ENCODE measurements around the gene POLDIP3. TPM values are rescaled to one million over a fixed set of nuclear protein-coding genes. Genes with fewer than 3 reads are reported as not detected.

The POLDIP3 gene
- 10 to 100 TPM; 33.2 to 44.7 (median 38.7) TPM for total RNA-seq
- polyA plus RNA-seq = 20.8 TPM
- long read RNA-seq, donor 1, transcript POLDIP3-203 (8 exons, 3,323 nt) = minor isoform, 8 of 155 reads
- long read RNA-seq, donor 1, transcript POLDIP3-201 (9 exons, 3,441 nt) = major isoform, 101 of 155 reads
- long read RNA-seq, donor 1, partial matches to known transcripts = 17 of 155 reads
- long read RNA-seq, donor 1, other reads (novel, unspliced or antisense) = 28 of 155 reads
- long read RNA-seq, donor 2, transcript POLDIP3-201 (9 exons, 3,441 nt) = major isoform, 52 of 88 reads
- long read RNA-seq, donor 2, partial matches to known transcripts = 9 of 88 reads
- long read RNA-seq, donor 2, other reads (novel, unspliced or antisense) = 23 of 88 reads
- long read RNA-seq, donor 3, transcript POLDIP3-201 (9 exons, 3,441 nt) = major isoform, 185 of 319 reads
- long read RNA-seq, donor 3, transcript POLDIP3-203 (8 exons, 3,323 nt) = minor isoform, 25 of 319 reads
- long read RNA-seq, donor 3, partial matches to known transcripts = 69 of 319 reads
- long read RNA-seq, donor 3, other reads (novel, unspliced or antisense) = 36 of 319 reads
- long read RNA-seq, donor 4, transcript POLDIP3-201 (9 exons, 3,441 nt) = major isoform, 49 of 80 reads
- long read RNA-seq, donor 4, partial matches to known transcripts = 14 of 80 reads
- long read RNA-seq, donor 4, other reads (novel, unspliced or antisense) = 15 of 80 reads

GRCh38 chr22:42614312-42615091, at the start of gene POLDIP3:
TSS of gene POLDIP3 (minus strand) at chr22:42614883. CDS start at chr22:42614857, 26 bp downstream.
- Histone ChIP-seq H3K4me1 (ENCODE audit: control insufficient read depth, insufficient read depth, low read length) (peaks cover 17% of the 10 kb centered on the region), H3K27me3 (ENCODE audit: control insufficient read depth, insufficient read depth) (no peaks in the 10 kb centered on the region), H3K27ac (ENCODE audit: low read length) (peak within 1 kb of the TSS; percentile 100), H3K4me3 (ENCODE audit: low read length) (peak within 1 kb of the TSS; percentile 73), H3K9me3 (ENCODE audit: control insufficient read depth, low read length) (no peaks in the 10 kb centered on the region)
- intact Hi-C loops (cut with DNase I) = no loop called here
- under 1% methylated on average over 85 of the region's 85 CpGs for WGBS
- peak; percentile 87 to 90 for ATAC-seq
- peak; percentile 100 for DNase-seq

- Histone ChIP-seq H3K27me3 (ENCODE audit: control insufficient read depth, insufficient read depth) (no peaks in the 10 kb centered on the region), H3K27ac (ENCODE audit: low read length) (no peak overlapping the region), H3K4me1 (ENCODE audit: control insufficient read depth, insufficient read depth, low read length) (no peaks in the 10 kb centered on the region), H3K4me3 (ENCODE audit: low read length) (peak overlapping the region; percentile 51), H3K9me3 (ENCODE audit: control insufficient read depth, low read length) (no peaks in the 10 kb centered on the region)
- ATAC-seq (peak; percentile 93 to 94), DNase-seq (peak; percentile 88 to 96 (median 93))
- intact Hi-C loops (cut with DNase I) = loop anchor here in 2 of 4 donors (5.0 to 10.0 kb wide), 2 partner anchors 63 to 160 kb away; partner anchors contain the start of gene A4GALT (in 1 of the 2)
- 4% methylated on average over 68 of the region's 68 CpGs for WGBS
These were observed 47.5 kb upstream of the POLDIP3 start for GRCh38 chr22:42661985-42662831.

DNA sequence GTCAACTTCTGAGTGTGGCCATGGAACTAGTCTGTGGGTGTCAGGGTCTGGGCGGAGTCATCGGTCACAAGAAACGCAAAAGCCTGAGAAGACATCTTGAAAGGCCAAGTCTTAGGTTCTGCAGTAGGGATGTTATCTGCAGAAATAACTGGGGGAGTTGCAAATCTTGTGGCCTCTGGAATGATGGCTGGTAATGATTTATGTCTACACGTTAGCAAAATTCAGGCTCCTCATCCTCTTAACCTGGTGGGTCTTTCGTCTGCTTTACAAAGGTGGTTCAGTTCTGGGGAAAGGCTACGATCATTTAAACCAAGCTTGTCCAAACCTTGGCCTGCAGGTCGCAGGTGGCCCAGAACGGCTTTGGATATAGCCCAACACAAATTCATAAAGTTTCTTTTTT, 41.9 kb upstream of the POLDIP3 start:
- Histone ChIP-seq H3K27me3 (ENCODE audit: control insufficient read depth, insufficient read depth) (no peaks in the 10 kb centered on the region), H3K4me1 (ENCODE audit: control insufficient read depth, insufficient read depth, low read length) (no peaks in the 10 kb centered on the region), H3K4me3 (ENCODE audit: low read length) (no peak overlapping the region), H3K27ac (ENCODE audit: low read length) (no peak overlapping the region), H3K9me3 (ENCODE audit: control insufficient read depth, low read length) (no peaks in the 10 kb centered on the region)
- DNase-seq = peak in 1 of 3 donors; percentile 13
- intact Hi-C loops (cut with DNase I) = no loop called here
- 95% methylated on average over 8 of the region's 8 CpGs for WGBS
- ATAC-seq = no peak

- Histone ChIP-seq H3K4me3 (ENCODE audit: low read length) (no peak overlapping the region), H3K4me1 (ENCODE audit: control insufficient read depth, insufficient read depth, low read length) (no peaks in the 10 kb centered on the region), H3K27me3 (ENCODE audit: control insufficient read depth, insufficient read depth) (no peaks in the 10 kb centered on the region), H3K9me3 (ENCODE audit: control insufficient read depth, low read length) (no peaks in the 10 kb centered on the region), H3K27ac (ENCODE audit: low read length) (no peak overlapping the region)
- ATAC-seq (no peak), DNase-seq (peak in 2 of 3 donors; percentile 10 to 12)
- intact Hi-C loops (cut with DNase I) = no loop called here
- WGBS = 71% methylated on average over 9 of the region's 9 CpGs
These were observed 41.0 kb upstream of the POLDIP3 start for GRCh38 chr22:42655693-42656092.

GRCh38 chr22:42654436-42655073, 39.9 kb upstream of the POLDIP3 start:
- Histone ChIP-seq H3K27ac (ENCODE audit: low read length) (no peak overlapping the region), H3K9me3 (ENCODE audit: control insufficient read depth, low read length) (no peaks in the 10 kb centered on the region), H3K4me3 (ENCODE audit: low read length) (no peak overlapping the region), H3K27me3 (ENCODE audit: control insufficient read depth, insufficient read depth) (no peaks in the 10 kb centered on the region), H3K4me1 (ENCODE audit: control insufficient read depth, insufficient read depth, low read length) (no peaks in the 10 kb centered on the region)
- 87% methylated on average over 7 of the region's 7 CpGs for WGBS
- intact Hi-C loops (cut with DNase I) = no loop called here
- peak in 2 of 3 donors; percentile 5 to 33 for DNase-seq
- ATAC-seq = no peak

- no peak overlapping the region for H3K4me3 ChIP-seq (ENCODE audit: low read length)
- no peak for DNase-seq
- no peak overlapping the region for H3K27ac ChIP-seq (ENCODE audit: low read length)
- no peaks in the 10 kb centered on the region for H3K9me3 ChIP-seq (ENCODE audit: control insufficient read depth, low read length)
- intact Hi-C loops (cut with DNase I) = no loop called here
- H3K27me3 ChIP-seq (ENCODE audit: control insufficient read depth, insufficient read depth) = no peaks in the 10 kb centered on the region
- H3K4me1 ChIP-seq (ENCODE audit: control insufficient read depth, insufficient read depth, low read length) = no peaks in the 10 kb centered on the region
- 86% methylated on average over 4 of the region's 4 CpGs for whole genome bisulfite sequencing
- no peak for ATAC-seq
These were observed 39.3 kb upstream of the POLDIP3 start for GRCh38 chr22:42653999-42654398.

DNA sequence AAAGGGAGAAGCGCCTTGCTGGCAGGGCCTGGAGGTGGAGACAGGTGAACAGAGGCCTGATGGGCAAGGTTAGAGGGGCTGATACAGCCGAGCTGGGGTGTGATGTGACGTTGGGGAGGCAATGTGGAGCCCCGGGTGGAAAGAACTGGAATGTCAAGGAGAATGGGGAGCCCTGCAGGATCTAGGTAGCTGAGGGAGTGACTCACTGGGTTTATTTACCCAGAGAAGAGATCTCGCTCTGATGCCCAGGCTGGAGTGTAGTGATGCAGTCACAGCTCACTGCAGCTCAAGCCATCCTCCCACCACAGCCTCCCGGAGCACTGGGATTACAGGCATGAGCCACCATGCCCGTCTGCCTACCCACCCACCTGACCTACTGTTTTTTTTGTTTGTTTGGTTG, 36.5 kb upstream of the POLDIP3 start:
- no peaks in the 10 kb centered on the region for H3K27me3 ChIP-seq (ENCODE audit: control insufficient read depth, insufficient read depth)
- ATAC-seq = no peak
- H3K27ac ChIP-seq (ENCODE audit: low read length) = no peak overlapping the region
- H3K4me1 ChIP-seq (ENCODE audit: control insufficient read depth, insufficient read depth, low read length) = peaks cover 9% of the 10 kb centered on the region
- H3K9me3 ChIP-seq (ENCODE audit: control insufficient read depth, low read length) = no peaks in the 10 kb centered on the region
- peak in 1 of 3 donors; percentile 32 for DNase-seq
- intact Hi-C loops (cut with DNase I) = no loop called here
- no peak overlapping the region for H3K4me3 ChIP-seq (ENCODE audit: low read length)
- 85% methylated on average over 7 of the region's 7 CpGs for WGBS

DNA sequence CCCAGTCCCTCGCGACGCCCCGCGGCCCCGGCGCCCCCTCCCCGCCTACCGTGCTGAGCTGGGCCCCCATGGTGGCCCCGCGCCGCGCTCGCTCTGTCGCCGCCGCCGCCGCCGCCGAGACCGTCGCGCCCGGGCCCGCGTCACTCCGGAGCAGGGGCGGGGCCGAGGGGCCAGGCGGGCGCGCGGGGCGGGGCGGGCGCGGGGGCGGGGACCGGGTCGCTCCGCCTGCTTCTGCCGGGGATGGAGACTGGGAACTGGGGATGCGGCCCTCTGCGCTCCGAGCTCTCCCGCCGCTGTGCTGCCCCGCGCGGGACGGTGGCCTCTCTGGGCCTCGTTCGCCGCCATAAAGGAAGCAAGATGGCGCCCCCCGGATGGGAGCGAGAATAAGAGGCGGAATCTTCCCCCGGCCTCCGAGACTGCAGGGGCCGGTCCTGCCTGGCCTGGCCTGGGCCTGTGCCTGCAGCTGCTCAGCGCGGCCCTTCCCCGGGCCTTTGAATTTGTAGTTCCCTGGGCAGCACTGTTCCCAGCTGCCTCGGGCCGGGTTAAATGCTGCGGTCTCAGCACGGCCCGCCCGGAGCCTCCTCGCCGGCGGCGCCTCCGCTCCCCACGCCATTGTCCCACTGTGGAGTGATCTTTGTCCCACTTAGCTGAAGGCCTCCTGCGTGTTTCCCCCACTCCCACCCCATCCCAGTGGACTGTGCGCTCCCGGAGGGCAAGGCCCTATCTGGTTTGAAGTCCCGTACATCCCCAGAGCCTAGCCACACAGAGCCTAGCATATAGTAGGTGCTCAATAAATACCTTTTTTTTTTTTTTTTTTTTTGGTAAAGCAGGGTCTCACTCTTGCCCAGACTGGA, 34.8 kb upstream of the POLDIP3 start, which contains the start of gene CYB5R3:
CYB5R3 (minus strand) TSS at position 147 of the 854 bp plus-strand sequence; CDS start at position 70, 77 bp downstream.
- H3K4me1 ChIP-seq (ENCODE audit: control insufficient read depth, insufficient read depth, low read length) = peaks cover 22% of the 10 kb centered on the region
- H3K27ac ChIP-seq (ENCODE audit: low read length) = peak within 1 kb of the TSS; percentile 87
- H3K27me3 ChIP-seq (ENCODE audit: control insufficient read depth, insufficient read depth) = no peaks in the 10 kb centered on the region
- WGBS = 10% methylated on average over 79 of the region's 81 CpGs
- ATAC-seq = peak; percentile 73 to 74
- peak; percentile 87 to 95 (median 93) for DNase-seq
- intact Hi-C loops (cut with DNase I) = no loop called here
- H3K9me3 ChIP-seq (ENCODE audit: control insufficient read depth, low read length) = no peaks in the 10 kb centered on the region
- H3K4me3 ChIP-seq (ENCODE audit: low read length) = peak within 1 kb of the TSS; percentile 79

All from right cardiac atrium (tissue), 5 donors.